ENCODE data around the gene CCDC152. TPM values are rescaled to one million over a fixed set of nuclear protein-coding genes. Genes with fewer than 3 reads are reported as not detected.
A peak's percentile ranks its signal among the peaks of the same experiment; 100 is the strongest.

CCDC152 gene
- total RNA-seq, 1 donor from 2014 or later: 0.78 TPM

DNA sequence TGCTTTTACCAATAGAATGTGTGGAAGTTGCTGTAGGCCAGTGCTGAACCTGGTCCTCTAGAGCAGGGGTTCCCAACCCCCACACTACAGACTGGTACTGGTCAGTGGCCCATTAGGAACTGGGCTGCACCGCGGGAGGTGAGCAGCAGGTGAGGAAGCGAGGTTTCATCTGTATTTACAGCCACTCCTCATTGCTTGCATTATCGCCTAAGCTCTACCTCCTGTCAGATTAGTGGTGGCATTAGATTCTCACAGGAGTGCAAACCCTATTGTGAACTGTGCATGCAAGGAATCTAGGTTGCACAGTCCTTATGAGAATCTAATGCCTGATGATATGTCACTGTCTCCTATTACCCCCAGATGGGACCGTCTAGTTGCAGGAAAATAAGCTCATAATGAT lies 6.1 kb upstream of the CCDC152 start:
- H3K27ac ChIP-seq: no peak overlapping the region
- intact Hi-C loops (cut with DNase I): no loop called here
- DNase-seq (no peak), ATAC-seq (no peak)
- no peaks in the 10 kb centered on the region for H3K4me1 ChIP-seq
- no peaks in the 10 kb centered on the region for H3K27me3 ChIP-seq
- TF ChIP-seq, protein P1, sequence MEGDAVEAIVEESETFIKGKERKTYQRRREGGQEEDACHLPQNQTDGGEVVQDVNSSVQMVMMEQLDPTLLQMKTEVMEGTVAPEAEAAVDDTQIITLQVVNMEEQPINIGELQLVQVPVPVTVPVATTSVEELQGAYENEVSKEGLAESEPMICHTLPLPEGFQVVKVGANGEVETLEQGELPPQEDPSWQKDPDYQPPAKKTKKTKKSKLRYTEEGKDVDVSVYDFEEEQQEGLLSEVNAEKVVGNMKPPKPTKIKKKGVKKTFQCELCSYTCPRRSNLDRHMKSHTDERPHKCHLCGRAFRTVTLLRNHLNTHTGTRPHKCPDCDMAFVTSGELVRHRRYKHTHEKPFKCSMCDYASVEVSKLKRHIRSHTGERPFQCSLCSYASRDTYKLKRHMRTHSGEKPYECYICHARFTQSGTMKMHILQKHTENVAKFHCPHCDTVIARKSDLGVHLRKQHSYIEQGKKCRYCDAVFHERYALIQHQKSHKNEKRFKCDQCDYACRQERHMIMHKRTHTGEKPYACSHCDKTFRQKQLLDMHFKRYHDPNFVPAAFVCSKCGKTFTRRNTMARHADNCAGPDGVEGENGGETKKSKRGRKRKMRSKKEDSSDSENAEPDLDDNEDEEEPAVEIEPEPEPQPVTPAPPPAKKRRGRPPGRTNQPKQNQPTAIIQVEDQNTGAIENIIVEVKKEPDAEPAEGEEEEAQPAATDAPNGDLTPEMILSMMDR (IDR thresholded peaks at IDR 0.05): no peak
- no peaks in the 10 kb centered on the region for H3K36me3 ChIP-seq
- H3K9me3 ChIP-seq: no peaks in the 10 kb centered on the region
- H3K4me3 ChIP-seq: no peak overlapping the region

GRCh38 chr5:42751044-42751443 lies 5.6 kb upstream of the CCDC152 start:
- DNase-seq (no peak), ATAC-seq (no peak)
- no peak overlapping the region for H3K27ac ChIP-seq
- H3K4me1 ChIP-seq: no peaks in the 10 kb centered on the region
- TF ChIP-seq, protein P1 (IDR thresholded peaks at IDR 0.05): no peak
- no peaks in the 10 kb centered on the region for H3K9me3 ChIP-seq
- no peak overlapping the region for H3K4me3 ChIP-seq
- no peaks in the 10 kb centered on the region for H3K36me3 ChIP-seq
- intact Hi-C loops (cut with DNase I): no loop called here
- no peaks in the 10 kb centered on the region for H3K27me3 ChIP-seq

DNA sequence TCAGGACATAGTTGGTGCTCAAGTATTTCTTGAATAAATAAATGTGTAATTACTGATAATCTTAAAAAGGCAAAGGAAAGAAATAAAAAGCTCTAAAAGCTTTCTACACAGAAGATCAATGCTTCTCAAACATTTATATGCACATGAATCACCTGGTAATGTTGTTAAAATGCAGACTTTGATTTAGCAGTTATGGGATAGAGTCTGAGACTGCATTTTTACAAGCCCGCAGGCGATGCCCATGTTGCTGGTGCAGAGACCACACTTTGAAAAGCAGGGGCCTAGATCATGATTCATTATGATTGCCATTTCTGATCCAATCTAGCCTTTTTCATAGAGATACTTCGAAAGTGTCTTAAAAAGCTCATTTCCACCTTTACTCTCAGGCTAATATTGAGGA lies 3.5 kb upstream of the CCDC152 start:
- DNase-seq (no peak), ATAC-seq (no peak)
- Histone ChIP-seq H3K9me3 (no peaks in the 10 kb centered on the region), H3K36me3 (no peaks in the 10 kb centered on the region), H3K27ac (no peak overlapping the region), H3K27me3 (no peaks in the 10 kb centered on the region), H3K4me3 (no peak overlapping the region), H3K4me1 (no peaks in the 10 kb centered on the region)
- intact Hi-C loops (cut with DNase I): no loop called here
- TF ChIP-seq, protein P1 (IDR thresholded peaks at IDR 0.05): no peak

DNA sequence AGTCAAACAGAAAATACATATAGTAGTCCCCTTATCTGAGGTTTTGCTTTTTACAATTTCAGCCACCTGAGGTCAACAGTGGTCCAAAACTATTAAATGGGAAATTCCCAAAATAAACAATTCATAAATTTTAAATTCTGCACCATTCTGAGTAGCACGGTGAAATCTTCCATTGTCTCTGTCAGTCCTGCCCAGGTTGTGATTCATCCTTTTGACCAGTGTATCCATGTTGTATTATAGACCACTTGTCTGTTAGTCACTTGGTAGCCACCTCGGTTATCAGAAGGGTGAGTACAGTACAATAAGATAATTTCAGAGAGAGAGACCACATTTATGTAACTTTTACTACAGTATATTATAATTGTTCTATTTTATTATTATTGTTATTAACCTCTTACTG lies 2.8 kb downstream of the CCDC152 start:
- no peaks in the 10 kb centered on the region for H3K4me1 ChIP-seq
- no peaks in the 10 kb centered on the region for H3K27me3 ChIP-seq
- intact Hi-C loops (cut with DNase I): no loop called here
- TF ChIP-seq, protein P1 (IDR thresholded peaks at IDR 0.05): no peak
- no peak overlapping the region for H3K4me3 ChIP-seq
- no peak for DNase-seq
- ATAC-seq: no peak
- H3K27ac ChIP-seq: no peak overlapping the region
- no peaks in the 10 kb centered on the region for H3K36me3 ChIP-seq
- H3K9me3 ChIP-seq: no peaks in the 10 kb centered on the region

GRCh38 chr5:42760426-42760825 lies 3.8 kb downstream of the CCDC152 start:
- TF ChIP-seq, protein P1 (IDR thresholded peaks at IDR 0.05): no peak
- H3K36me3 ChIP-seq: no peaks in the 10 kb centered on the region
- H3K9me3 ChIP-seq: no peaks in the 10 kb centered on the region
- DNase-seq: no peak
- no peak overlapping the region for H3K4me3 ChIP-seq
- H3K27me3 ChIP-seq: no peaks in the 10 kb centered on the region
- no peaks in the 10 kb centered on the region for H3K4me1 ChIP-seq
- intact Hi-C loops (cut with DNase I): no loop called here
- peak; percentile 46 for ATAC-seq
- no peak overlapping the region for H3K27ac ChIP-seq

DNA sequence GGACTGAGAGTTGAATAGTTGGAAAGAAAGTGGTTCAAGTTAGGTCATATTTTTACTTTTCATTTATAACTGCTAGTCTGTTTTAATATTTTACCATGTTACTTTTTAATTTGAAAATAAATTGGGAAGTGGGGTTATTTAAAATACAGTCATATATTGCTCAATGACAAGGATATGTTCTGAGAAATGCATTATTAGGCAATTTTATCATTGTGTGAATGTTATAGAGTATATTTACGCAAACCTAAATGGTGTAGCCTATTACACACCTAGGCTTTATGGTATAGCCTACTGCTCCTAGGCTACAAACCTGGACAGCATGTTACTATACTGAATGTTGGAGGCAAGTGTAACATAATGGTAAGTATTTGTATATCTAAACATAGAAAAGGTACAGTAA lies 5.2 kb downstream of the CCDC152 start:
- DNase-seq (no peak), ATAC-seq (no peak)
- TF ChIP-seq, protein P1 (IDR thresholded peaks at IDR 0.05): no peak
- intact Hi-C loops (cut with DNase I): no loop called here
- H3K4me3 ChIP-seq: no peak overlapping the region
- H3K36me3 ChIP-seq: no peaks in the 10 kb centered on the region
- H3K27ac ChIP-seq: no peak overlapping the region
- H3K9me3 ChIP-seq: no peaks in the 10 kb centered on the region
- H3K4me1 ChIP-seq: no peaks in the 10 kb centered on the region
- no peaks in the 10 kb centered on the region for H3K27me3 ChIP-seq

All from upper lobe of right lung (tissue), 1 donor.